Testis (tissue), 3 donors: ENCODE data around the gene FRMD5. TPM values are rescaled to one million over a fixed set of nuclear protein-coding genes. Genes with fewer than 3 reads are reported as not detected.
"Not testable (repeated sequence)": the region's sequence is repeated elsewhere in the genome, so short reads cannot be mapped to it uniquely, and the experiment has no call there.

Experiments used
- DNase-seq: peaks from one replicate; pipeline ENCODE4 v3.0.0-alpha.2; 2019
- H3K27ac ChIP-seq, 2 donors: fragments of 200-600 bp; sonication (generic); one replicate each; pipeline ENCODE4 v1.5.1; 2019
- H3K27me3 ChIP-seq: fragments of 200-600 bp; sonication (generic); one replicate; pipeline ENCODE4 v1.5.1; 2019
- H3K36me3 ChIP-seq: fragments of 200-600 bp; sonication (generic); one replicate; pipeline ENCODE4 v1.5.1; 2017; ENCODE audit warnings: low read depth; ENCODE audit errors: missing control alignments
- H3K4me1 ChIP-seq: fragments of 200-600 bp; sonication (generic); one replicate; pipeline ENCODE4 v1.5.1; 2019
- H3K4me3 ChIP-seq, 2 donors: fragments of 200-600 bp; sonication (generic); one replicate each; pipeline ENCODE4 v1.5.1; 2017 to 2019
- H3K9me3 ChIP-seq: fragments of 200-600 bp; sonication (generic); one replicate; pipeline ENCODE4 v1.5.1; 2017
- POLR2A ChIP-seq: fragments of 450-650 bp; IDR thresholded peaks from one replicate; pipeline ENCODE4 v1.6.1; 2017; ENCODE audit warnings: antibody characterized with exemption, mild to moderate bottlenecking, moderate library complexity
- WGBS, 2 donors: methylation state at CpG; one replicate each; pipeline ENCODE4 v1.1.5; 2018; 5-methylcytosine and 5-hydroxymethylcytosine counted together
- intact Hi-C: fragments of 100-400 bp; cut with DNase I; formaldehyde crosslinking; loops from one replicate; pipeline ENCODE4 v1.15.1; 2023; ENCODE audit warnings: low total_unique reads
- polyA plus RNA-seq: library from polyadenylated mRNA; stranded (reverse); fragments of 350-450 nt; fragmentation: Illumina TruSeq; extraction: RNeasy Lipid Tissue Mini Kit (QIAGEN cat#74804); gene quantifications from one replicate; pipeline ENCODE4 v1.2.3, GENCODE V29; 2014; ENCODE audit warnings: low read depth, low replicate concordance; ENCODE audit not compliant: insufficient read depth
- total RNA-seq, 2 donors: library from RNA; depleted of rRNA; stranded (reverse); fragments of >200 nt; gene quantifications; one replicate each; pipeline ENCODE4 v1.2.3, GENCODE V29; 2016
- TF ChIP-seq, protein P1 (sequence below), 3 experiments: fragments of 450-650 bp in 2 of 3; fragments of 200-600 bp in 1 of 3; sonication (generic) in 1 of 3; IDR thresholded peaks; one replicate each; pipeline ENCODE4 v1.5.1; 2016 to 2019; ENCODE audit warnings: antibody characterized with exemption in 3 of 3, mild to moderate bottlenecking in 2 of 3, moderate library complexity in 1 of 3

The FRMD5 gene
- total and polyA plus RNA-seq, 3 donors from 2014 or later: 10.5 to 12.3 (median 10.6) TPM

DNA sequence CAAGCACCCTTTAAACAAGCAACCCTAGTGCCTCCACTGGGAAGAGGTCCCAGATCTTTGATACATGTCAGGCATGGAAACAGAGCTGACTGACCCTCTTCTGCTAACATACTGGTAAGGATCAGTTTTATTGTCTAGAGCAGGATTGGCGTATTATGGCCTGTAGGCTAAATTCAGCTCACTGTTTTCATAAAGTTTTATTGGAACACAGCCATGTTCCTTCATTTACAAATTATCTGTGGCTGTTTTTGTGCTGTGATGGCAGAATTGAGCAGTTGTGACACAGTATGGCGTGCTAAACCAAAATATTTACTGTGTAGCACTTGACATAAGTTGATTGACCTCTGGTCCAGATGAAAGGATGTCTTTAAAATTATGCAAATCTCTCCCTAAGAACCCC lies 323.2 kb downstream of the FRMD5 start:
- DNase-seq: no peak
- Histone ChIP-seq H3K4me1 (no peaks in the 10 kb centered on the region), H3K36me3 (no peaks in the 10 kb centered on the region), H3K4me3 (no peak overlapping the region), H3K27me3 (no peaks in the 10 kb centered on the region), H3K9me3 (no peaks in the 10 kb centered on the region), H3K27ac (no peak overlapping the region)
- TF ChIP-seq, protein P1, sequence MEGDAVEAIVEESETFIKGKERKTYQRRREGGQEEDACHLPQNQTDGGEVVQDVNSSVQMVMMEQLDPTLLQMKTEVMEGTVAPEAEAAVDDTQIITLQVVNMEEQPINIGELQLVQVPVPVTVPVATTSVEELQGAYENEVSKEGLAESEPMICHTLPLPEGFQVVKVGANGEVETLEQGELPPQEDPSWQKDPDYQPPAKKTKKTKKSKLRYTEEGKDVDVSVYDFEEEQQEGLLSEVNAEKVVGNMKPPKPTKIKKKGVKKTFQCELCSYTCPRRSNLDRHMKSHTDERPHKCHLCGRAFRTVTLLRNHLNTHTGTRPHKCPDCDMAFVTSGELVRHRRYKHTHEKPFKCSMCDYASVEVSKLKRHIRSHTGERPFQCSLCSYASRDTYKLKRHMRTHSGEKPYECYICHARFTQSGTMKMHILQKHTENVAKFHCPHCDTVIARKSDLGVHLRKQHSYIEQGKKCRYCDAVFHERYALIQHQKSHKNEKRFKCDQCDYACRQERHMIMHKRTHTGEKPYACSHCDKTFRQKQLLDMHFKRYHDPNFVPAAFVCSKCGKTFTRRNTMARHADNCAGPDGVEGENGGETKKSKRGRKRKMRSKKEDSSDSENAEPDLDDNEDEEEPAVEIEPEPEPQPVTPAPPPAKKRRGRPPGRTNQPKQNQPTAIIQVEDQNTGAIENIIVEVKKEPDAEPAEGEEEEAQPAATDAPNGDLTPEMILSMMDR (IDR thresholded peaks at IDR 0.05): no peak
- TF ChIP-seq POLR2A: no peak
- intact Hi-C loops: no loop called here
- 97 to 100% methylated on average over 2 of the region's 2 CpGs for WGBS, 2 donors

DNA sequence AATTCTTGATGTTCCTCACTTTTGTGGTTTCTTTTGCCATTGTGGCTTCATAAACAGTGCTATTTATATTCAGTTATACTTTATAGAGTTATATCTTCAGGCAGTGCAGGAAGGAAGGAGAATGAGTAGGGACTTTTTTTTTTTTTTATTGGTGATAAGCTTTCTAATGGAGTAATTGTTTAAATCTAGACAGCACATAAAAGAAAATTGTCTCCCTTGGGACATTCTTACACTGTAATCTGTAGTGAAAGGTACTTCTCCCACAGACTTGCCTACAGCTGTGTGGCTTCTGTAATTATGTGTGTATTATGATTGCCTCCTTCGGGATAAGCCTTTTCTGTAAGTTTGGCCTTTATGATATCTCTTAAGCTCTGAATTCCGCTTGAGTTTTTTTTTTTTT lies 326.7 kb downstream of the FRMD5 start:
- Histone ChIP-seq H3K4me3 (no peak overlapping the region), H3K9me3 (no peaks in the 10 kb centered on the region), H3K27ac (no peak overlapping the region), H3K4me1 (no peaks in the 10 kb centered on the region), H3K27me3 (no peaks in the 10 kb centered on the region), H3K36me3 (no peaks in the 10 kb centered on the region)
- TF ChIP-seq, protein P1 (IDR thresholded peaks at IDR 0.05): no peak
- no peak for TF ChIP-seq POLR2A
- 45 to 80% methylated on average over 2 of the region's 2 CpGs for WGBS, 2 donors
- intact Hi-C loops: no loop called here
- DNase-seq: no peak

DNA sequence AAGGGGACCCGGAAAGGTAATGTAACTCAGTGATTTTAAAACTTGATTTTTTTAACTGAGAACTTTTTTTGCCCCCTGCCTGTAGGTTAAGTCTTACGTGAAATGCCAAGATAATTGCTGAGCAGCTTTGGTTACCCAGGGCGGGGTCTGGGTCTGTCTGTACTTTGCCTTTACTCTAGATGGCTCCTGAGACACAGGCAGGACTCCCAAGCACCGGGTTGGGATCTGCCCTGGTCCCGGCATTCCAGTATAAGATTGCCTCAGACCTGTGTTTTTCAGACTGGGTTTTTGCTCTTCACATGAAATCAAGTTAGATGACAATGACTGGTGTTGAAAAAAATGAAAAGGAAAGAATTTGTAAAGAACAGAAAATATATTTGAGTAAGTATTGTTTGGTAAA lies 328.0 kb downstream of the FRMD5 start:
- no peak for TF ChIP-seq POLR2A
- TF ChIP-seq, protein P1 (IDR thresholded peaks at IDR 0.05): no peak
- Histone ChIP-seq H3K9me3 (no peaks in the 10 kb centered on the region), H3K27me3 (no peaks in the 10 kb centered on the region), H3K4me3 (no peak overlapping the region), H3K27ac (no peak overlapping the region), H3K36me3 (no peaks in the 10 kb centered on the region), H3K4me1 (no peaks in the 10 kb centered on the region)
- WGBS, 2 donors: 93% methylated on average over 5 of the region's 5 CpGs
- no peak for DNase-seq
- intact Hi-C loops: no loop called here

DNA sequence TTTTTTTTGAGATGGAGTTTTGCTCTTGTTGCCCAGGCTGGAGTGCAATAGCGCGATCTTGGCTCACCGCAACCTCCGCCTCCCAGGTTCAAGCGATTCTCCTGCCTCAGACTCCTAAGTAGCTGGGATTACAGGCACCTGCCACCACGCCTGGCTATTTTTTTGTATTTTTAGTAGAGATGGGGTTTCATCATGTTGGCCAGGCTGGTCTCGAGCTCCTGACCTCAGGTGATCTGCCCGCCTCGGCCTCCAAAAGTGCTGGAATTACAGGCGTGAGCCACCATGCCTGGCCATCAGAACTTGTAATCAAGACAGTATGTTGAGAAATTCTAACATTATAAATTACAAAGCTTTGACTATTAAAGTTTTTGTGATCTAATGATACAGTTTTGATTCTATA lies 328.4 kb downstream of the FRMD5 start:
- intact Hi-C loops, H3K27ac ChIP-seq, H3K4me1 ChIP-seq, DNase-seq, H3K36me3 ChIP-seq, H3K9me3 ChIP-seq, H3K4me3 ChIP-seq, H3K27me3 ChIP-seq: not testable (repeated sequence)
- 98 to 99% methylated on average over 10 of the region's 10 CpGs for WGBS, 2 donors

DNA sequence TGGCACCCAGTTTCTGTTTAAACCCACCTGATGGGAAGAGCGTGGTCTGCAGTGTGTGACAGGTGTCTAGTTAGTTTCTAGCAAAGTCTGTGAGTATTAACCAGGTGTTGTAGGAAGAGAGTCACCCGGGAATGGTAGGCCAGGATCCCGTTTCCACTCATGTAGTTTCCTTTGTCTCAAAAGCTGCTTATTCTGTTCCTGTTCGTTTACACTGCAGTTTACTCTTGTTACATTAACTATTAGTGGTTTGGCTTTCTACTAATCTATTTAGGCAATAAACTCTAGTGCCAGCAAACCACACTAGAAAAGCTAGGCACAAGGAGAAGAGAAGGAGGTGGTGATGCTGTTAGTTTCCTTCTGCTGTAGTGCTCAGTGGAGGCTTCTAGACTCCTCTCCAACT lies 335.5 kb downstream of the FRMD5 start:
- no peaks in the 10 kb centered on the region for H3K27me3 ChIP-seq
- no peak for TF ChIP-seq POLR2A
- TF ChIP-seq, protein P1 (IDR thresholded peaks at IDR 0.05): no peak
- no peaks in the 10 kb centered on the region for H3K36me3 ChIP-seq
- no peak overlapping the region for H3K4me3 ChIP-seq
- WGBS, 2 donors: 68 to 74% methylated on average over 4 of the region's 4 CpGs
- DNase-seq: no peak
- H3K4me1 ChIP-seq: no peaks in the 10 kb centered on the region
- intact Hi-C loops: no loop called here
- no peaks in the 10 kb centered on the region for H3K9me3 ChIP-seq
- H3K27ac ChIP-seq: no peak overlapping the region
